A673 (cell line): ENCODE results near the gene TAS2R42. TPM values are rescaled to one million over a fixed set of nuclear protein-coding genes. Genes with fewer than 3 reads are reported as not detected.

Source experiments
- Bru-seq: library from RNA; stranded (reverse); fragments of 400-500 nt; gene quantifications from one replicate; lab custom pipeline; 2021; lab: Mats Ljungman, UMichigan
- BruChase-seq, 2 experiments: library from RNA; stranded (reverse); fragments of 400-500 nt; gene quantifications; one replicate each; lab custom pipeline; 2021; lab: Mats Ljungman, UMichigan
- BruUV-seq: library from RNA; stranded (reverse); fragments of 400-500 nt; replicated peaks from 2 replicates; lab custom pipeline; 2021; lab: Mats Ljungman, UMichigan
- CTCF ChIA-PET: fragments of 300-600 bp; sonication (Branson Sonifier 250); formaldehyde crosslinking; loops from one replicate; lab custom pipeline; 2022; ENCODE audit warnings: antibody characterized with exemption; lab: Charles Lee
- POLR2A ChIA-PET: fragments of 300-600 bp; sonication (Branson Sonifier 250); formaldehyde crosslinking; loops from one replicate; lab custom pipeline; 2022; ENCODE audit warnings: antibody characterized with exemption; ENCODE audit not compliant: low non-redundant PET; lab: Charles Lee
- DNase-seq: peaks from one replicate; pipeline ENCODE4 v3.0.0-alpha.2; 2015; ENCODE audit warnings: low spot score
- H3K27ac ChIP-seq: fragments of 200-600 bp; sonication (generic); 2 replicates; pipeline ENCODE4 v1.5.1; 2016; ENCODE audit warnings: mixed run types, low read depth, mild to moderate bottlenecking, mixed read lengths, antibody characterized with exemption, low read length; ENCODE audit not compliant: poor library complexity, severe bottlenecking
- H3K27me3 ChIP-seq: fragments of 200-600 bp; sonication (generic); replicated peaks from 2 replicates; pipeline ENCODE4 v1.6.1; 2017; ENCODE audit warnings: mixed run types, low read depth, mild to moderate bottlenecking, mixed read lengths, antibody characterized with exemption, low read length; ENCODE audit not compliant: insufficient read depth, poor library complexity
- H3K36me3 ChIP-seq: fragments of 200-600 bp; sonication (generic); 2 replicates; pipeline ENCODE4 v1.6.1; 2016; ENCODE audit warnings: mixed run types, mild to moderate bottlenecking, mixed read lengths, antibody characterized with exemption, low read length; ENCODE audit not compliant: insufficient read depth, poor library complexity, severe bottlenecking
- H3K4me1 ChIP-seq: fragments of 200-600 bp; sonication (generic); 2 replicates; pipeline ENCODE4 v1.6.1; 2017; ENCODE audit warnings: mixed run types, mild to moderate bottlenecking, mixed read lengths, antibody characterized with exemption, low read length; ENCODE audit not compliant: insufficient read depth, poor library complexity, severe bottlenecking
- H3K4me3 ChIP-seq: fragments of 200-600 bp; sonication (generic); 2 replicates; pipeline ENCODE4 v1.5.1; 2016; ENCODE audit warnings: low read depth, mixed run types, mild to moderate bottlenecking, mixed read lengths, low read length; ENCODE audit not compliant: poor library complexity, severe bottlenecking
- H3K9me3 ChIP-seq: fragments of 200-600 bp; sonication (generic); 2 replicates; pipeline ENCODE4 v1.6.1; 2016; ENCODE audit warnings: mixed run types, low read depth, mild to moderate bottlenecking, mixed read lengths, antibody characterized with exemption, low read length; ENCODE audit not compliant: poor library complexity, severe bottlenecking
- EZH2 ChIP-seq: fragments of 200-600 bp; sonication (generic); IDR thresholded peaks from 2 replicates; pipeline ENCODE4 v1.6.1; 2017; ENCODE audit warnings: borderline replicate concordance, low read depth, mild to moderate bottlenecking, mixed read lengths, antibody characterized with exemption, low read length; ENCODE audit not compliant: poor library complexity, severe bottlenecking
- intact Hi-C: fragments of 100-400 bp; cut with micrococcal nuclease; formaldehyde crosslinking; loops from one replicate; pipeline ENCODE4 v1.10.0; 2022; ENCODE audit not compliant: unreplicated experiment
- long read RNA-seq: library from polyadenylated mRNA; stranded (forward); transcript quantifications from one replicate; pipeline ENCODE4 v2.0.0, GENCODE V29; 2022
- total RNA-seq: library from RNA; stranded (reverse); gene quantifications from 2 replicates; pipeline ENCODE4 v1.2.3, GENCODE V29; 2021
- TF ChIP-seq, protein P1 (sequence below): fragments of 300-800, 200-600 bp; sonication (generic); conservative IDR thresholded peaks from 2 replicates; pipeline ENCODE4 v1.5.1; 2017; ENCODE audit warnings: low read depth, mild to moderate bottlenecking, antibody characterized with exemption, low read length, moderate library complexity, mixed read lengths

The TAS2R42 gene, protein sequence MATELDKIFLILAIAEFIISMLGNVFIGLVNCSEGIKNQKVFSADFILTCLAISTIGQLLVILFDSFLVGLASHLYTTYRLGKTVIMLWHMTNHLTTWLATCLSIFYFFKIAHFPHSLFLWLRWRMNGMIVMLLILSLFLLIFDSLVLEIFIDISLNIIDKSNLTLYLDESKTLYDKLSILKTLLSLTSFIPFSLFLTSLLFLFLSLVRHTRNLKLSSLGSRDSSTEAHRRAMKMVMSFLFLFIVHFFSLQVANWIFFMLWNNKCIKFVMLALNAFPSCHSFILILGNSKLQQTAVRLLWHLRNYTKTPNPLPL
- total RNA-seq (not detected in 2 replicates), Bru-seq, nascent RNA (not detected), BruChase-seq, experiment 1, labeled RNA remaining after a 2-hour chase (not detected), BruChase-seq, experiment 2, labeled RNA remaining after a 6-hour chase (not detected)
- long read RNA-seq = 0 reads

DNA sequence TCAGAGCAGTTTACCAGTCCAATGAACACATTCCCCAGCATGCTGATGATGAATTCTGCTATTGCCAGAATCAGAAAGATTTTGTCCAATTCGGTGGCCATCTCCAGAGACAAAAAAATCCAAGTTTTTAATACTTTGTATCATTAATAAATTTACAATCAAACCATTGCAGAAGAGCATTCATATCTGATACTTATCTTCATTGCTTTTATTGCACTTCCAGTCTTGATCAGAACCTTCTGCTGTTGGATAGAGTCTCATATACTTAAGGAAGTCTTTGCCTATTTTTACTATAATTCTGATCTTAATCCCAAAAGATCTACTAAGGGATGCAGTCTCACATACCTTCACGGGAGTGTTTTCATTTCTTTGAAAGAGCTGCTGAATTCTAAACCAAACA lies at the start of gene TAS2R42:
TAS2R42 (minus strand) TSS at position 101 of the 400 bp plus-strand sequence; CDS start at position 101, 0 bp downstream.
- no peak for DNase-seq
- no peak within 1 kb of the TSS for H3K27ac ChIP-seq
- no peaks in the 10 kb centered on the region for H3K27me3 ChIP-seq
- TF ChIP-seq, protein P1, sequence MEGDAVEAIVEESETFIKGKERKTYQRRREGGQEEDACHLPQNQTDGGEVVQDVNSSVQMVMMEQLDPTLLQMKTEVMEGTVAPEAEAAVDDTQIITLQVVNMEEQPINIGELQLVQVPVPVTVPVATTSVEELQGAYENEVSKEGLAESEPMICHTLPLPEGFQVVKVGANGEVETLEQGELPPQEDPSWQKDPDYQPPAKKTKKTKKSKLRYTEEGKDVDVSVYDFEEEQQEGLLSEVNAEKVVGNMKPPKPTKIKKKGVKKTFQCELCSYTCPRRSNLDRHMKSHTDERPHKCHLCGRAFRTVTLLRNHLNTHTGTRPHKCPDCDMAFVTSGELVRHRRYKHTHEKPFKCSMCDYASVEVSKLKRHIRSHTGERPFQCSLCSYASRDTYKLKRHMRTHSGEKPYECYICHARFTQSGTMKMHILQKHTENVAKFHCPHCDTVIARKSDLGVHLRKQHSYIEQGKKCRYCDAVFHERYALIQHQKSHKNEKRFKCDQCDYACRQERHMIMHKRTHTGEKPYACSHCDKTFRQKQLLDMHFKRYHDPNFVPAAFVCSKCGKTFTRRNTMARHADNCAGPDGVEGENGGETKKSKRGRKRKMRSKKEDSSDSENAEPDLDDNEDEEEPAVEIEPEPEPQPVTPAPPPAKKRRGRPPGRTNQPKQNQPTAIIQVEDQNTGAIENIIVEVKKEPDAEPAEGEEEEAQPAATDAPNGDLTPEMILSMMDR = no peak
- no peak for TF ChIP-seq EZH2
- ChIA-PET POLR2A (no interaction called here), CTCF (no interaction called here)
- no peaks in the 10 kb centered on the region for H3K4me1 ChIP-seq
- intact Hi-C loops = no loop called here
- no peaks in the 10 kb centered on the region for H3K36me3 ChIP-seq
- H3K9me3 ChIP-seq = no peaks in the 10 kb centered on the region
- H3K4me3 ChIP-seq = no peak within 1 kb of the TSS
- no TSS peak for BruUV-seq

DNA sequence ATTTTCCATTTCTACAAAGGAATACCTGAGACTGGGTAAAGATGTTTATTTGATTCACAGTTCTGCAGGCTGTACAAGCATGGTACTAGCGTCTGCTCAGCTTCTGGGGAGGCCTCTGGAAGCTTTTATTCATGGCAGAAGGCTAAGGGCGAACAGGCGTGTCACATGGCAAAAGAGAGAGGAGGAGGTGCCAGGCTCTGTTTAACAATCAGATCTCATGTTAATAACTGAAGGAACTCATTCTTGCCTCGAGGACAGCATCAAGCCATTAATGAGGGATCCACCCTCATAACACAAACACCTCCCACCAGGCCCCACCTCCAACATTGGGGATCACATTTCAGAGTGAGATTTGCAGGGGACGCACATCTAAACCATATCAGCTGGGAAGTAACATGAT lies 46.8 kb upstream of the TAS2R42 start:
- CTCF ChIA-PET = no interaction called here
- H3K4me3 ChIP-seq = no peak overlapping the region
- BruUV-seq = no TSS peak
- intact Hi-C loops = no loop called here
- H3K27ac ChIP-seq = no peak overlapping the region
- POLR2A ChIA-PET = no interaction called here
- no peak for TF ChIP-seq EZH2
- TF ChIP-seq, protein P1 = no peak
- no peaks in the 10 kb centered on the region for H3K27me3 ChIP-seq
- H3K9me3 ChIP-seq = no peaks in the 10 kb centered on the region
- peaks cover 3% of the 10 kb centered on the region for H3K4me1 ChIP-seq
- no peaks in the 10 kb centered on the region for H3K36me3 ChIP-seq
- no peak for DNase-seq

DNA sequence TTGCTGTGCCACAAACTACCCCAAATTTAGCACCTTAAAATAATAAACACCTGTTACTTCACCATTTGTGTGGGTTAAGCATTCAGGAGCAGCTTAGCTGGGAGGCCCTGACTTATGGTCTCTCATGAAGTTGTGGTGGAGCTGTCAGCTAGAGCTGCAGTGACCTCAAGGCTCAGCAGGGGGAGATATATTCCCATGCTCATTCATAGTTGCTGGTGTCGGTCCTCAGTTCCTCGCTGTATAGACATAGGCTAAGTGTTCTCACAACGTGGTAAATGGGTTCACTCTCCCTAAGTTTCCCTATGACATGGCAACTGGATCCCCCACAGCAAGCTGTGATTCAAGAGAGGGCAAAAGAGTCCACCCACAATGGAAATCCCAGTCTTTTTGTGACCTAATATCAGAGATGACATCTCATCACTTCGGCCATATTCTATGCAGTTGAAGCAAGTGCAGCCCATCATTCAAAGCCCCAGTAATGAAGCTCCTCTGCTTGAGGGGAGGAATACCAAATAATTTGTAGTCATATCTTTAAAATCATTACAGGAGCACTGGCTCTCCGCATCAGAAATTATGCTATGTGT lies 41.7 kb upstream of the TAS2R42 start:
- BruUV-seq = no TSS peak

More for the DNA sequence above, 41.7 kb upstream of the TAS2R42 start:
- CTCF ChIA-PET = interaction anchor here (1.0 to 1.4 kb wide), 2 partner anchors 258 to 457 kb away, joined by 4 to 6 read pairs; no protein-coding TSS in a partner anchor
- POLR2A ChIA-PET = no interaction called here
- peak; percentile 73 for DNase-seq
- intact Hi-C loops = loop anchor here (1.0 kb wide), 1 partner anchor 258 kb away; no protein-coding TSS in a partner anchor
- no peaks in the 10 kb centered on the region for H3K4me1 ChIP-seq
- no peaks in the 10 kb centered on the region for H3K36me3 ChIP-seq
- no peak for TF ChIP-seq EZH2
- TF ChIP-seq, protein P1 = peak; percentile 77
- no peaks in the 10 kb centered on the region for H3K27me3 ChIP-seq
- no peak overlapping the region for H3K27ac ChIP-seq
- no peaks in the 10 kb centered on the region for H3K9me3 ChIP-seq
- no peak overlapping the region for H3K4me3 ChIP-seq
